ENCODE results near the gene SOAT1.

DNA sequence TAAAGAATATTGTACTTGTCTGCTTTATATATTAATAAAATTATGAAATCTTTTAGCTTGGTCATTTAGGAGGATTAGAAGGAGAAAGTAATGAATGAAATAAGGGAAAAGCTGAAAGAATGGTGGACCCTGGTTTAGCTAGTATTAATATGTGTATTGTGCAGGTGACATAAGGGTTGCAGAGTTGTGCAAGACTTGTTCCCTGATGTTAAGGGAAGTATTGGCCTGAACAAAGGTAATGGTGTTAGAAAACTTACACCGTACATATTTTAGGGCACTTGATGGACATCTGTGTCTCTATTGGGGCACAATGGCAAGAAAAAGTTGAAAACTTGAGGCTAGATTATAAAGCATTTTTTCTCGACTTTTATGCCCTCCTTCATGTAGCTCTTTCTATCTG is 32.2 kb downstream of the SOAT1 start:
- no peak for TF ChIP-seq POLR2A (IDR thresholded peaks at IDR 0.05)
- TF ChIP-seq, protein P1, sequence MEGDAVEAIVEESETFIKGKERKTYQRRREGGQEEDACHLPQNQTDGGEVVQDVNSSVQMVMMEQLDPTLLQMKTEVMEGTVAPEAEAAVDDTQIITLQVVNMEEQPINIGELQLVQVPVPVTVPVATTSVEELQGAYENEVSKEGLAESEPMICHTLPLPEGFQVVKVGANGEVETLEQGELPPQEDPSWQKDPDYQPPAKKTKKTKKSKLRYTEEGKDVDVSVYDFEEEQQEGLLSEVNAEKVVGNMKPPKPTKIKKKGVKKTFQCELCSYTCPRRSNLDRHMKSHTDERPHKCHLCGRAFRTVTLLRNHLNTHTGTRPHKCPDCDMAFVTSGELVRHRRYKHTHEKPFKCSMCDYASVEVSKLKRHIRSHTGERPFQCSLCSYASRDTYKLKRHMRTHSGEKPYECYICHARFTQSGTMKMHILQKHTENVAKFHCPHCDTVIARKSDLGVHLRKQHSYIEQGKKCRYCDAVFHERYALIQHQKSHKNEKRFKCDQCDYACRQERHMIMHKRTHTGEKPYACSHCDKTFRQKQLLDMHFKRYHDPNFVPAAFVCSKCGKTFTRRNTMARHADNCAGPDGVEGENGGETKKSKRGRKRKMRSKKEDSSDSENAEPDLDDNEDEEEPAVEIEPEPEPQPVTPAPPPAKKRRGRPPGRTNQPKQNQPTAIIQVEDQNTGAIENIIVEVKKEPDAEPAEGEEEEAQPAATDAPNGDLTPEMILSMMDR (IDR thresholded peaks at IDR 0.05 in 8 of 11, conservative IDR thresholded peaks at IDR 0.05 in 3 of 11) = no peak
